Activated CD4-positive, alpha-beta T cell treated with anti-CD3 and anti-CD28 coated beads, Interleukin-2, amount 10 ng/mL, durations not matched to agents 24 days and 14 days (primary cell): ENCODE data around the gene IGFN1. TPM values are rescaled to one million over a fixed set of nuclear protein-coding genes. Genes with fewer than 3 reads are reported as not detected.
A peak's percentile ranks its signal among the peaks of the same experiment; 100 is the strongest.

Experiments
- DNase-seq: peaks from one replicate; pipeline ENCODE4 v3.0.0; 2022
- H3K27ac Mint-ChIP-seq: one replicate; pipeline ENCODE4 v1.8.0; 2022; ENCODE audit warnings: mild to moderate bottlenecking, mixed read lengths
- H3K27me3 Mint-ChIP-seq: one replicate; pipeline ENCODE4 v1.8.0; 2022; ENCODE audit warnings: mixed read lengths
- H3K36me3 Mint-ChIP-seq: one replicate; pipeline ENCODE4 v1.8.0; 2022; ENCODE audit warnings: low read depth, mild to moderate bottlenecking, mixed read lengths
- H3K4me1 Mint-ChIP-seq: one replicate; pipeline ENCODE4 v1.8.0; 2021; ENCODE audit warnings: mixed read lengths
- H3K4me3 Mint-ChIP-seq: one replicate; pipeline ENCODE4 v1.8.0; 2022; ENCODE audit warnings: mild to moderate bottlenecking, moderate library complexity, mixed read lengths
- H3K9me3 Mint-ChIP-seq: one replicate; pipeline ENCODE4 v1.8.0; 2021; ENCODE audit warnings: mixed read lengths
- intact Hi-C: fragments of 100-400 bp; cut with micrococcal nuclease; formaldehyde crosslinking; loops from one replicate; pipeline ENCODE4 v1.15.1; 2023
- total RNA-seq: library from RNA; stranded (reverse); gene quantifications from 2 replicates; pipeline ENCODE4 v1.2.3, GENCODE V29; 2022

The IGFN1 gene
- total RNA-seq, 1 donor from 2014 or later = not detected

DNA sequence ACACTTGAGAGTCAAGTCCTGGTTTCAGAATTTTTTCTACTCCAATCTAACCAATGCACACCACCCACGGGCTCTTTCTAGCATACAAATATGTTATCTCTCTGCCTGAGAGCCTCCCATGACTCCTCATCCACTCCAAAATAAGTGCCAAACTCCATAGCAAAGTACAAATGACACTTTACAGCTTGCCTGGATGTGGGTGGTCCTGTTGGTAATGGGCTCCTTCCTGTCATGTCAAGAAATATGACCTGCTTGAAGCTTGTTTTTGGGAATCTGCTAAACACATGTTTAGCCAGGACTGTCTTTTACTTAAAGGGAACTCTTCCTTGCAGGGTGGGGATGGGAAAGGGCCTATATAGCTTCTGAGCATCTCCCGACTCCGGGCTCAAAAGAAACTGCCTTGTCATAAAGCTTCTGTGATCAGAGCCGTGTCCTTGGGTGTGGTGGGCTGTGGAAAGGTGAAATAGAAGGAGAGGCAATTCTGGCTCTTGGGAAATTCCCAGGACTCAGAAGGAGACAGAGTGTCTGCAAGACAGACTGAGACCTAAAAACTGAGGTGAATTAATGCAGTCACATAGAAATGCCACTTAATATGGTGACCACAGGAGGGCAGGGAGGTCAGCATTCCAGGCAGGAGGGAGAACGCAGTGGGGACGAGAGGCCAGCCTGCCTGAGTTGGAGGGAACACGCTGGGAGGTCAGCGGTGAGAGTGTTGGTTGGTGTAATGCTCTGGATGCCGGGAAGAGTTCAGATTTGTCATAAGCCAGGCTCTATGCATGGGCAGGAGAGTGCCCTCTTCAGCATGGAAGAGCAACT lies 6.1 kb upstream of the IGFN1 start:
- no peaks in the 10 kb centered on the region for H3K36me3 Mint-ChIP-seq
- H3K27me3 Mint-ChIP-seq = peaks cover 28% of the 10 kb centered on the region
- DNase-seq = no peak
- intact Hi-C loops = no loop called here
- H3K27ac Mint-ChIP-seq = no peak overlapping the region
- no peaks in the 10 kb centered on the region for H3K4me1 Mint-ChIP-seq
- H3K9me3 Mint-ChIP-seq = no peaks in the 10 kb centered on the region
- H3K4me3 Mint-ChIP-seq = no peak overlapping the region

DNA sequence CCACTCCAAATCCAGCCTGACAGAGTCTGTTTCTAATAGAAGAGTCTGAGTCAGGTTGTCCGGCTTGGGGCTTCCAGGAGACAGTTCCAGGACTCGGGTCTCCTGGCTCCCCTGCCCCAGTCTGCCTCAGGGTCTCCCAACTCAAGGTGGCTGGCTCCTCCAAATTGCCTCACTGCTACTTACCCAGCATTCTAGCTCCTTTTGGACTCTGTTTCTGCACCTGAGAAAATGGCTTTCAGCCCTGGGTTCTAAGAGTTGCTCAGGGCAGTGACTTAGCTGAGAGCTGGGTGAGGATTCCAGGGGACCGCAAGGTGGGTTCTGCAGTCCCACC lies 5.5 kb upstream of the IGFN1 start:
- Mint-ChIP-seq H3K4me3 (no peak overlapping the region), H3K36me3 (no peaks in the 10 kb centered on the region), H3K27me3 (peaks cover 26% of the 10 kb centered on the region), H3K4me1 (no peaks in the 10 kb centered on the region), H3K27ac (no peak overlapping the region), H3K9me3 (no peaks in the 10 kb centered on the region)
- intact Hi-C loops = no loop called here
- DNase-seq = no peak

DNA sequence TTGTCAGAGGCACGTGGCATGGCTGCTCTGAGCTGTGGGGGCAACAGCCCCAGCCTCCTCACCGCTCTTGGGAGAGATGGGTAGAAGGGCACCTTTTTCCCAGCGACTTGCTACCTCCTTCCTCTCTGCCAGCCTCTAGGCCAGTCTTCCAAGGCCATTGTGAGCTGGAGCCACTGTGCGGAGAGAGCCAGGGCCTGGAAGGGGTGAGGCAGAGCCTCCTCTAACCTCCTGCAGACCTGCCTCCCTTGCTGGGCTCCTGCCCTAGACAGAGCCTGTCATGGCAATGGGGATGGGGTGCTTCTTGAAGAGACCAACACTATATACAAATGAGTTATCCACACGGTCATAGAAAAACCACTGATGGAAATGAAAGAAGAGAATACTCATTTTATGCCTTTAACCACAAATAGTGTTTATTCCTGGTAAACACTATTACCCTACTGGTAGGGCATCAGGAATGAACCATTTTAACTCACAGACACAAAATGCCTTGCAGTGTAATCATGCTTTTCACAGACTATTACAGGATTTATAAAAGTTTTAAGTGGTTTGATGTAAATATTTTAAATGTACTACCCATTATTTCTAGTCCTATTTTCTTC lies 5.0 kb upstream of the IGFN1 start:
- Mint-ChIP-seq H3K4me1 (no peaks in the 10 kb centered on the region), H3K4me3 (no peak overlapping the region), H3K27me3 (peaks cover 26% of the 10 kb centered on the region), H3K27ac (no peak overlapping the region), H3K9me3 (no peaks in the 10 kb centered on the region), H3K36me3 (no peaks in the 10 kb centered on the region)
- no peak for DNase-seq
- intact Hi-C loops = no loop called here

DNA sequence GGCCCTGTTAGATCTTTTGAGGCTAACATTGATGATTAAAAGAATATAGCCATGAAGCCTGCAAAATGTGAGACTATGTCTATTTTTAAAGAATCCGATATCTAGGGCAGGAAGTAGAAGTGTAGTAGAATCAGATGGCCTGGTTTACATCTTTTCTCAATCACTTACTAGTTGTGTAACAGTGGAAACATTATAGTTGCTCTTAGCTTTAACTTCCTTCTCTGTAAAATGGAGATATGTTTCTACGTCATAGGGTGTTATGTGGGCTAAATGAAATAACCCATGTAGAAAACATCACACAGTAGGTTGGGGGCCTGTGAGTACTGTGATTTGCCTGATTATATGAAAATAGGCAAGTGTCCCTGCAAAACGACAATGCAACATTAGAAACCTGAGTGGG lies 4.4 kb upstream of the IGFN1 start:
- Mint-ChIP-seq H3K27ac (no peak overlapping the region), H3K9me3 (no peaks in the 10 kb centered on the region), H3K4me1 (no peaks in the 10 kb centered on the region), H3K27me3 (peaks cover 26% of the 10 kb centered on the region), H3K36me3 (no peaks in the 10 kb centered on the region), H3K4me3 (no peak overlapping the region)
- no peak for DNase-seq
- intact Hi-C loops = no loop called here

DNA sequence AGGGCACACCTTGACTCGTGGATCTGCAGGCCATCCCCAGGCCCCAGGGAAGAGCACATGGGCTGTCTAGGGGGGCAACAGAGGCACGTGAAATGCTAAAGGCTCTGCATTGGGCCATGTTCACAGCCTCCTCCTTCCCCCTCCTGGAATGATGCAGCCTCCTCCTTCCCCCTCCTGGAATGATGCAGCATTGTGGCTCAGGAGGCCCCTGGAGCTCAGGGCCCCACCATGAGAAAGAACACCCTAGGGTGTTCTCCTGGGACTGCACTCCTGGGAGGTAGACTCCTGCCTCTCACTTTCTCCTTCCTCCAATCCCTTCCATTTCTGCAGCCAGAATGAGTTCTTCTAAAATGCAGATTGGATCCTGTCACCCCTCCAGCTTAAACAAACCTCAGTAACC lies 1.5 kb upstream of the IGFN1 start:
- intact Hi-C loops = no loop called here
- Mint-ChIP-seq H3K4me1 (peaks cover 2% of the 10 kb centered on the region), H3K27ac (no peak overlapping the region), H3K36me3 (no peaks in the 10 kb centered on the region), H3K9me3 (no peaks in the 10 kb centered on the region), H3K27me3 (peaks cover 18% of the 10 kb centered on the region), H3K4me3 (no peak overlapping the region)
- DNase-seq = no peak

DNA sequence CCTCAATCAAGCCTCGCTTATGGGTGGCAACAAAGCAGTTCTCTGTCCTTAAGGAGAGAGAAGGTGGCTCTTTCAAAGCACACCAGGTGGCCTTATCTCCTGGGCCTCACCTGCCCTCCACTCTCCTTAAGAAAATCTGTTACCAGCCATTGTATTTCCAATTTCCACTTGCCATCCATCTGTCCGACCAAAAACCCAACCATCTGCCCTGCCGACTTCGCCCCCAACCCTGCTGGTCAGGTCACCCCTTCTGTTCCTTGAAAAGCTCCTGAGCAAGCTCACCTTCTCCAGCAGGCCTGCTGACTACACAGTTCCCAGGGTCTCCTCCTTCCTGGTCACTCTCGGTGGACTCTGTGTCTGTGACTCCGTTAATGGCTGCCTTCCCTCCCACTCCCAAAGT lies 619 bp upstream of the IGFN1 start:
- peaks cover 2% of the 10 kb centered on the region for H3K4me1 Mint-ChIP-seq
- H3K4me3 Mint-ChIP-seq = no peak overlapping the region
- intact Hi-C loops = no loop called here
- no peak overlapping the region for H3K27ac Mint-ChIP-seq
- H3K36me3 Mint-ChIP-seq = no peaks in the 10 kb centered on the region
- no peak for DNase-seq
- no peaks in the 10 kb centered on the region for H3K9me3 Mint-ChIP-seq
- peaks cover 13% of the 10 kb centered on the region for H3K27me3 Mint-ChIP-seq

DNA sequence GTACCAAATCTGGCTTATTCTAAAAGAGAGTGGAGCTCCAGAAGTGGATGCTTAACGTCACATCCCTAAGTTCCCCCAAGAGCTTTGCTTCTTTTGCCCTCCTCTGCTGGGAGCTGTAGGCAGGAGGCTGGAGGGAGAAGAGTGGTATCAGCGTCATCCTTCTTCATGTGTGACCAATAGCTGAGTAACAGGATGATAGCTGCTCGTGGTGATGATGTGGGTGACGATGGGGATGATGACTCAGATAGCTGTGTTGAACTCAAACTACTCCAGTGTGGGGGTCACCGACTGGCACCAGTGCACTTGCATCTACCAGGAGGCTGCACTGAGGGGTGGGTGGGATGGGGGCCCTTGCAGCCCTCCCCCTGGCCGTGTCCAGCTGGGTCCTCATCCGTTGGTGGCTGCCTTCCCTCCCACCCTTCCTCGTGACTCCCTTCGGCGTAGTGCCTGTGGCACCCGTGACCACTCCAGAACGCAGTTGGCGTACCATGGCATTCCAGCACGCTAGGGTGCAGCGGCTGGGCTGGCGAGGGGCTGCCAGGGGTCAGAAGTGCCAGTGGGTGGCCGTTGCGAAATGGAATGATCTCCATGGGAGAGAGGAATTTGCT lies 1.1 kb downstream of the IGFN1 start:
- Mint-ChIP-seq H3K27ac (peak overlapping the region; percentile 37), H3K4me3 (no peak overlapping the region), H3K4me1 (peaks cover 2% of the 10 kb centered on the region), H3K9me3 (no peaks in the 10 kb centered on the region), H3K36me3 (no peaks in the 10 kb centered on the region), H3K27me3 (peaks cover 13% of the 10 kb centered on the region)
- intact Hi-C loops = no loop called here
- no peak for DNase-seq

DNA sequence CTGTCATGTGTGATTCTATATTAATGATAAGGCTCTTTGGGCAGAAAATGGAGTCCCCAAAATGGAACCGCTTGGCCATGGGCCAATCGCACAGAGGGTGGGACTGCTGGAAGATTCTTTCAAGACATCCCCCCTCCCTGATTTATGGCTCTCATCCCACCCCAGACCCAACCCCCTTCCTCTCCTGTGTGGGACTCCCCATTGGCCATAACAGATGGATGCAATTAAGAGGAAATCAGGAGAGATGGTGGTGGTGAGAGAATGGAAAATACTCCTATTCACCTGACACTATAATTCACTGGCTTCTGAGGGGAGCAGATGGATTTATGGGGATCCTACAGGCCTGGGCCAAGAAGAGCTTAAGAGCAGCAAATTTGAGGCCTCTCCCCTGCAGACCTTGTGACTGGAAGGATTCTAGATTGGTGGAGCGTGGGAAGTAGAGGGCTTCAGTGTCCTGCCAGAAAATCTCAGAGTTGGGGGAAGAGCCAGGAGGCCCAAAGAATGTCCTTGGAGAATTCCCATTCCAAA lies 1.7 kb downstream of the IGFN1 start:
- H3K4me1 Mint-ChIP-seq = peaks cover 2% of the 10 kb centered on the region

DNA sequence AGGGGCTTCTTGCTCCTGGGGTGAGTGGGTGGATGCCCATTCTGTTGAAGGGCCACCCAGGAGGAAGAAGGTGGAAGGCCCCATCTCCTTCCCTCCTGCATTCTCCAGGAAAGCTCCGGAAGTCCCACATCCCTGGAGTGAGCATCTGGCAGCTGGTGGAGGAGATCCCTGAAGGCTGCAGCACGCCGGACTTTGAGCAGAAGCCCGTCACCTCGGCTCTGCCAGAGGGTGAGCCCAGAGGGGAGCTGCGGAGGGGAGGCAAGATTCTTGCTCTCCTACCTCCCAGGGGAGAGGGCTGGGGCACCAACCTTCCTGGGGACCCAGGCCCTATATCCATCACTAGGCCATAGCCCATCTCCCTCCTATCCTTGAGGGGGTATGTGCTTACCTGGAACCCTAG lies 3.4 kb downstream of the IGFN1 start:
- no peak overlapping the region for H3K27ac Mint-ChIP-seq
- H3K27me3 Mint-ChIP-seq = peaks cover 11% of the 10 kb centered on the region
- no peaks in the 10 kb centered on the region for H3K9me3 Mint-ChIP-seq
- peaks cover 2% of the 10 kb centered on the region for H3K4me1 Mint-ChIP-seq
- intact Hi-C loops = no loop called here
- H3K36me3 Mint-ChIP-seq = no peaks in the 10 kb centered on the region
- no peak overlapping the region for H3K4me3 Mint-ChIP-seq
- DNase-seq = no peak

More for the DNA sequence above, 1.7 kb downstream of the IGFN1 start:
- no peak for DNase-seq
- intact Hi-C loops = no loop called here
- Mint-ChIP-seq H3K27ac (no peak overlapping the region), H3K4me3 (no peak overlapping the region), H3K9me3 (no peaks in the 10 kb centered on the region), H3K27me3 (peaks cover 11% of the 10 kb centered on the region), H3K36me3 (no peaks in the 10 kb centered on the region)

DNA sequence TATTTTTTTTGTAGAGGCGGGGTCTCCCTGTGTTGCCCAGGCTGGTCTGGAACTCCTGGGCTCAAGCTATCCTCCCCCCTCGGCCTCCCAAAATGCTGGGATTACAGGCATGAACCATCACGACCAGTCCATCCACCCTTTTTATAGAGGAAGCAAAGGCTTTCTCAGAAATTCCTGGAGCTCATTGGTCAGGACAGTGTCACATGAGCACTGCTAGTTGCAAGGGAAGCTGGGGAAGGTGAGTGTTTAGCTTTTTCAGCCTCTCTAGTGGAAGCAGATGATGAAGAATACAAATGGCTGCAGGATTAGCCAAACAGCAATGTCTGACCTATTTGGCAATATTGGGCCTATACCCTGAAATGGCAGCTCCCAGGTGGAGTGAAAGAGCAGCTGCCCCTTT lies 8.0 kb downstream of the IGFN1 start:
- no peaks in the 10 kb centered on the region for H3K9me3 Mint-ChIP-seq
- no peak for DNase-seq
- H3K36me3 Mint-ChIP-seq = no peaks in the 10 kb centered on the region
- peaks cover 2% of the 10 kb centered on the region for H3K27me3 Mint-ChIP-seq
- H3K27ac Mint-ChIP-seq = no peak overlapping the region
- no peak overlapping the region for H3K4me3 Mint-ChIP-seq
- intact Hi-C loops = no loop called here
- H3K4me1 Mint-ChIP-seq = no peaks in the 10 kb centered on the region

DNA sequence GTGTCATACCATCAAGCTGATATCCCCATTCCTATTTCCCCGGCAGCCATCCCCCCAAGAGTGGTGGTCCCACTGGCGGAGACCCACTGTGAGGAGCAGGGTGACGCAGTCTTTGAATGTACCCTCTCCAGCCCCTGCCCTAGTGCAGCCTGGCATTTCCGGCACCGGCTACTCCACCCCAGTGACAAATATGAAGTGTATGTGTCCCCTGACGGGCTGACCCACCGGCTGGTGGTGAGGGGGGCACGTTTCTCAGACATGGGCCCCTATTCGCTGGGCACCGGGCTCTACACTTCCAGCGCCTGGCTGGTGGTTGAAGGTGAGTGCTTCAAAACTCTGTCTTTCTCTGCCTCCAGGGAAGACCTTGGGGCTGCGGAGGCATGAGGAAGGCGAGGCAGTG lies 14.4 kb downstream of the IGFN1 start:
- Mint-ChIP-seq H3K4me3 (no peak overlapping the region), H3K36me3 (no peaks in the 10 kb centered on the region), H3K27me3 (peaks cover 9% of the 10 kb centered on the region), H3K9me3 (no peaks in the 10 kb centered on the region), H3K27ac (no peak overlapping the region), H3K4me1 (no peaks in the 10 kb centered on the region)
- DNase-seq = no peak
- intact Hi-C loops = no loop called here

DNA sequence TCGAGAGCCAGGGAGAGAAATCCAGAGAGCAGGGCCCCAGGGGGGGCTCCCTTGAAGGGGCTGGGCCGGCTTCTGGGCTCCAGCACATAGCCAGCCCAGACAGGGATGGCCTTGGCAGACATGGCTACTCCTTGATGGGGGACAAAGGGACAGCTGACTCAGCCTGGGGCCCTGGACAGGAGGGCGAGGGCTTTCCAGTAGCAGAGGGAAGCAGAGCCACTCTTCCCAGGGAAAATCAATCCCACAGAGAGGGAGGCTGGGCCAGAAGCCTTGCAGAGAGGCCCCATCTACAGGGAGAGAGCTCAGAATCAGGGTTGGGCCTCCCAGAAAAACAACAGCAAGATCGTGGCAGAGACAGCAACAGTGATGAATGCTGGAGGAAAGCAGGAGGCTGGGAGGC lies 15.6 kb downstream of the IGFN1 start:
- no peak for DNase-seq
- H3K36me3 Mint-ChIP-seq = no peaks in the 10 kb centered on the region
- no peaks in the 10 kb centered on the region for H3K9me3 Mint-ChIP-seq
- no peak overlapping the region for H3K27ac Mint-ChIP-seq
- intact Hi-C loops = no loop called here
- H3K4me3 Mint-ChIP-seq = no peak overlapping the region
- H3K27me3 Mint-ChIP-seq = peaks cover 9% of the 10 kb centered on the region
- H3K4me1 Mint-ChIP-seq = no peaks in the 10 kb centered on the region

DNA sequence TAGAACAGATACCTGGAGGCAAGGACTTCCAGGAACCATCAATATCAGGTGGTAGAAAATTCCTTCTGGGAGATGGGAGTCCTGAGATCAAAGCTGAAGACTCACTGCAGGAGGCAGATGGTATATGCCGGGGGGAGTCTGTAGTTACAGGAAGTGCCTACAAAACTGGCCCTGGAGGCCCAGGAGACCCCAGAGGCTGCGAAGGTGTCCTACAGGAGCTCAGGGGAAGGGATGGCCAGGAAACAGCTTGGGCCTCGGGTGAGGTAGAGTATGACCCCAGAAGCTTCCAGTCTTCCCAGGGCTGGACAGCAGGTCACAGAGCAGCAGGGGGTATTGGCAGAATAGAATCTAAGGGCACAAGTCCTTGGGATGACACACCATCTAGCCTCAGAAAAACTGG lies 16.4 kb downstream of the IGFN1 start:
- Mint-ChIP-seq H3K4me1 (no peaks in the 10 kb centered on the region), H3K36me3 (no peaks in the 10 kb centered on the region), H3K4me3 (no peak overlapping the region), H3K27me3 (peaks cover 14% of the 10 kb centered on the region), H3K27ac (no peak overlapping the region), H3K9me3 (no peaks in the 10 kb centered on the region)
- no peak for DNase-seq
- intact Hi-C loops = no loop called here

DNA sequence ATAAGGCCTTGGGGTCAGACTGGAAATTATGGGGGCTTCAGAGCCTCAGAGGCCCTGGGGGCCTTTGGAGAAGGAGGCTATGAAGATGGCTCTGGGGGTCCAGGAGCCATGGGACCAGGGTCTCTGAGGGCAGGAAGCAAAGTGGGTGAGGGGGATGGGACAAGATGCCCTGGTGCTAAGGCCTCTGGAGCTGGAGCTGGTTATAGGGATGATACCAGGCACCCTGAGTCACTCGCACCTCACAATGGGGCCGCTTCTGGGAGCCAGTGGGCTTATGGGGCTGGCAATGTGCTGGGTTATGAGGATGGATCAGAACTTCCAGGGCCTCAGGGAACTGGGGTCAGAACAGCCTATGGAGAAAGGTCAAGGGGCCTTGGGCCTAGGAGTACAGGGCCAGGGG lies 17.6 kb downstream of the IGFN1 start:
- Mint-ChIP-seq H3K27ac (no peak overlapping the region), H3K27me3 (peaks cover 14% of the 10 kb centered on the region), H3K4me3 (no peak overlapping the region), H3K36me3 (no peaks in the 10 kb centered on the region), H3K4me1 (no peaks in the 10 kb centered on the region), H3K9me3 (no peaks in the 10 kb centered on the region)
- intact Hi-C loops = no loop called here
- DNase-seq = no peak
